ENCODE data around the gene SUPT5H. TPM values are rescaled to one million over a fixed set of nuclear protein-coding genes. Genes with fewer than 3 reads are reported as not detected.
A peak's percentile ranks its signal among the peaks of the same experiment; 100 is the strongest.

SUPT5H gene
- total RNA-seq, 1 donor from 2014 or later: 114 TPM

- no peak for DNase-seq (ENCODE audit: low read depth)
Observed at GRCh38 chr19:39496063-39496462, 50.7 kb downstream of the SUPT5H start.

DNA sequence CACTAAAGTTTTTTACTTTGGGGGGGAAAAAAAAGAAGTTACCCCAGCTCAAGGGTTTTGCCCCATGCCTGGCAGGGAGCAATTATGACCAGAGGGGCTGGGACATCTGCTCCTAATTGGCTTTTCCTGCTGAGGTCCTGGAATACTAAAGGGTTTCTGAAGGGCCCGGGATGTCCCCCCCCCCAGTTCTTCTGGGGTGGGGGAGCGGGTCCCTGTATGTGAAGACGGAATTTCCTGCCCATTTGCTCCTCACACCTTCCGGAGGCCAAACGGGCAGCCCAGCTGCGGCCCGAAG, 52.3 kb downstream of the SUPT5H start:
- no peak for DNase-seq (ENCODE audit: low read depth)

GRCh38 chr19:39497996-39498797, 52.8 kb downstream of the SUPT5H start:
- DNase-seq (ENCODE audit: low read depth): no peak

DNA sequence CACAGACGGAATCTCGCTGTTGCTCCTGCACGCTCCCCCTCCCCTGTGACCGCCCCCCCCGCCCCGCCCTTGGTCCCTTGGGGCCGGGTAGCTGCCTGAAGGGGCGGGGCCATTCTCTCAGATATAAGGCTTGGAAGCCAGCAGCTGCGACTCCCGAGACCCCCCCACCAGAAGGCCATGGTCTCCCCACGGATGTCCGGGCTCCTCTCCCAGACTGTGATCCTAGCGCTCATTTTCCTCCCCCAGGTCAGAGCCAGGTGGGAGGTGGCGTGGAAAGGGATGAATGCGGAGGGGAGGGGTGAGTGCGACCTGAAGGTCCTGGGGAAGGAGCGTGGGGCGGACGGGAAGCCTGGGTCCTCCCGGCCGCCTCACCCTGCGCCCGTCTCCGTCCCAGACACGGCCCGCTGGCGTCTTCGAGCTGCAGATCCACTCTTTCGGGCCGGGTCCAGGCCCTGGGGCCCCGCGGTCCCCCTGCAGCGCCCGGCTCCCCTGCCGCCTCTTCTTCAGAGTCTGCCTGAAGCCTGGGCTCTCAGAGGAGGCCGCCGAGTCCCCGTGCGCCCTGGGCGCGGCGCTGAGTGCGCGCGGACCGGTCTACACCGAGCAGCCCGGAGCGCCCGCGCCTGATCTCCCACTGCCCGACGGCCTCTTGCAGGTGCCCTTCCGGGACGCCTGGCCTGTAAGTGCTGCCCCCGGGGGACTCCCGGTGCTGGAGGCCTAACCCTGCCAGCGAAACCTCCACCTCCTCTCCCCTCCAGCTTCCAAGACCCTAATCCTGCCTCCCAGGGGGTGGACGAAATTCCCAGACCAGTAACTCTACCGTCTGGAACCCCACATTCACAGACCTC, 53.6 kb downstream of the SUPT5H start, which contains the start of gene DLL3:
Gene DLL3 (plus strand): TSS at position 150 of the 845 bp plus-strand sequence. CDS start 28 bp downstream, at position 178.
- DNase-seq (ENCODE audit: low read depth): no peak

- DNase-seq (ENCODE audit: low read depth): no peak
Observed at GRCh38 chr19:39499932-39500331, 54.5 kb downstream of the SUPT5H start.

- no peak for DNase-seq (ENCODE audit: low read depth)
Observed at GRCh38 chr19:39500543-39500942, 55.2 kb downstream of the SUPT5H start.

GRCh38 chr19:39501340-39501739, 56.0 kb downstream of the SUPT5H start:
- no peak for DNase-seq (ENCODE audit: low read depth)

GRCh38 chr19:39502640-39503417, 57.4 kb downstream of the SUPT5H start:
- peak; percentile 16 for DNase-seq (ENCODE audit: low read depth)

DNA sequence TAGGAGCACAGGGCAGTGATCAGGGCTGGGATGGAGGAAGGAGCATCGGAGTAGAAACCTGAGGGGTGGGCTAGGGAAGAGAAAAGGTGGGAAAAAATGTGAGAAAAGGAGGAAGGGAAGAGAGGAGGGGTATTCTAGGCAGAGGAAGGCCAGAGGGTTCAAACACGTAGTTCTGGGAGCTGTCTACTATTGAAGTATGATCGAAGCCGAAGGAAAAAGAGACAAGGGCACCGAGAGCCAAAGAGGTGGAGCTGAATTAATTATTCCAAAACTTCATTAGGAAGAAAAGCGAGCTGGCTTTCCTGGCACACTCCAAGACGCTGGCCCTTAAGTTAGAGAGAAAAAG, 61.2 kb downstream of the SUPT5H start:
- no peak for DNase-seq (ENCODE audit: low read depth)

DNA sequence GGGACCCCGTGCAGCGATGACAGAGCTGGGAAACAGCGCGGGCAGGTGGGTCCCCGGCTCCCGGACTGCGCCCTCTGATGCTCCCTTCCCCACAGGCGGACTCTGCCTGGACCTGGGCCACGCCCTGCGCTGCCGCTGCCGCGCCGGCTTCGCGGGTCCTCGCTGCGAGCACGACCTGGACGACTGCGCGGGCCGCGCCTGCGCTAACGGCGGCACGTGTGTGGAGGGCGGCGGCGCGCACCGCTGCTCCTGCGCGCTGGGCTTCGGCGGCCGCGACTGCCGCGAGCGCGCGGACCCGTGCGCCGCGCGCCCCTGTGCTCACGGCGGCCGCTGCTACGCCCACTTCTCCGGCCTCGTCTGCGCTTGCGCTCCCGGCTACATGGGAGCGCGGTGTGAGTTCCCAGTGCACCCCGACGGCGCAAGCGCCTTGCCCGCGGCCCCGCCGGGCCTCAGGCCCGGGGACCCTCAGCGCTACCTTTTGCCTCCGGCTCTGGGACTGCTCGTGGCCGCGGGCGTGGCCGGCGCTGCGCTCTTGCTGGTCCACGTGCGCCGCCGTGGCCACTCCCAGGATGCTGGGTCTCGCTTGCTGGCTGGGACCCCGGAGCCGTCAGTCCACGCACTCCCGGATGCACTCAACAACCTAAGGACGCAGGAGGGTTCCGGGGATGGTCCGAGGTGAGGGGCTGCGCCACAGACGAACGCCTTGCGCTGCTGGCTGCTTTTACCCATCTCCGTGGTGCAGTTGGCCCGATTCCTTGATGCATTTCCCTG, 61.7 kb downstream of the SUPT5H start:
- DNase-seq (ENCODE audit: low read depth): no peak

DNA sequence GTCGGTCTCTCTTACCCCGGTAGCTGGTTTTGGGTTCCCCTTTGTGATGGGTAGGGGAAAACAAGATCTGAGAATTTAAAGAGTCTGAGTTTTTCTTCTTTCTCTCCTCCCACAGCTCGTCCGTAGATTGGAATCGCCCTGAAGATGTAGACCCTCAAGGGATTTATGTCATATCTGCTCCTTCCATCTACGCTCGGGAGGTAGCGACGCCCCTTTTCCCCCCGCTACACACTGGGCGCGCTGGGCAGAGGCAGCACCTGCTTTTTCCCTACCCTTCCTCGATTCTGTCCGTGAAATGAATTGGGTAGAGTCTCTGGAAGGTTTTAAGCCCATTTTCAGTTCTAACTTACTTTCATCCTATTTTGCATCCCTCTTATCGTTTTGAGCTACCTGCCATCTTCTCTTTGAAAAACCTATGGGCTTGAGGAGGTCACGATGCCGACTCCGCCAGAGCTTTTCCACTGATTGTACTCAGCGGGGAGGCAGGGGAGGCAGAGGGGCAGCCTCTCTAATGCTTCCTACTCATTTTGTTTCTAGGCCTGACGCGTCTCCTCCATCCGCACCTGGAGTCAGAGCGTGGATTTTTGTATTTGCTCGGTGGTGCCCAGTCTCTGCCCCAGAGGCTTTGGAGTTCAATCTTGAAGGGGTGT, 62.5 kb downstream of the SUPT5H start:
- DNase-seq (ENCODE audit: low read depth): no peak

- no peak for DNase-seq (ENCODE audit: low read depth)
Observed at GRCh38 chr19:39508629-39509028, 63.2 kb downstream of the SUPT5H start.

DNA sequence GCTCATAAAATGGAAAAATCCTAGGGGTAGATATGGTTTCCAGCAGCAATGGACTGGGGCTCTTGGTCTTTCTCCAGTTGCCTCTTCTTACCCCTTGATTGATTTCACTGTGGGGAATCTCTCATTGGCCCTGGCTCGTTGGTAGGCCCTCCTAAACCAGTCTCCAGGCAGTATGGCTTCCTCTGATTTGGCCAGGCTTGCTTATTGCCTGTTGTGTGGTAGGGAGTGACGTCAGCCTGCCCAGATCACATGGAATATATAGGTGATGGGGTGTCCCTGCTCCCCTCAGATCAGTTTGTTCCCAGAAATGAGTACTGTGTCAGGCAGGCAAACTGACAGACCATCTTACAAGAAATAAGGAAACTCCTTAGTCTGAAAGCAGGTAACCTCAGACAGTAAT, 63.9 kb downstream of the SUPT5H start:
- DNase-seq (ENCODE audit: low read depth): no peak

- no peak for DNase-seq (ENCODE audit: low read depth)
Observed at GRCh38 chr19:39512988-39513387, 67.6 kb downstream of the SUPT5H start.

DNA sequence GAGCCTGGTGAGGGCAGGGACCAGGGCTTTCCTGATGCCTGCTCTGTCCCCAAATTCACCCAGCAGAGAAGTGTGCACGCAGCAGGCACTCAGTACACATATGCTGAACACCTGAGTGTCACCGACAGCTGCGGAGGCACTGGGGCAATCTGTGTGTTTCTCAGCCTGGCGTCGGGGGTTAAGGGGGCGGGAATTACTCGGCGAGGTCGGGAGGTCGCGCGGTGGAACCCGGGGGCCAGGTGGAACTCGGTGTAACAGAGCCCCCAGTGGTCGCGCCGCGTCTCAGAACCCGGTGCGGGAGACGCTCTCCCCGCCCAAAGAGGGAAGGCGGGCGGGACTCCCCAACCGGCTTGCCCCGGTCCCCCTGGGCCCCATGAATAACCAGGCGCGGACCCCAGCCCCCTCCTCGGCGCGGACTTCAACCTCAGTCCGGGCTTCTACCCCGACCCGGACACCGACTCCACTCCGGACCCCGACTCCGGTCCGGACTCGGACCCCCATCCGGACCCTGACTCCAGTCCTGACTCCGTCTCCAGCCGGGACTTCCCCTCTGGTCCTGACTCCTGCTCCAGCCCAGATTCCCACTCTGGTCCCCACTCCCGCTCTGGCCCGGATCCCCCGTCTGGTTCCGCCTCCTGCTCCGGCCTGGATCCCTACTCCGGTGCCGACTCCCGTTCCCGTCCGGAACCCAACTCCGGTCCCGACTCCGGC, 69.6 kb downstream of the SUPT5H start, which contains the start of gene SELENOV:
Gene SELENOV (plus strand): TSS at position 300 of the 711 bp plus-strand sequence. CDS start 74 bp downstream, at position 374.
- no peak for DNase-seq (ENCODE audit: low read depth)

DNA sequence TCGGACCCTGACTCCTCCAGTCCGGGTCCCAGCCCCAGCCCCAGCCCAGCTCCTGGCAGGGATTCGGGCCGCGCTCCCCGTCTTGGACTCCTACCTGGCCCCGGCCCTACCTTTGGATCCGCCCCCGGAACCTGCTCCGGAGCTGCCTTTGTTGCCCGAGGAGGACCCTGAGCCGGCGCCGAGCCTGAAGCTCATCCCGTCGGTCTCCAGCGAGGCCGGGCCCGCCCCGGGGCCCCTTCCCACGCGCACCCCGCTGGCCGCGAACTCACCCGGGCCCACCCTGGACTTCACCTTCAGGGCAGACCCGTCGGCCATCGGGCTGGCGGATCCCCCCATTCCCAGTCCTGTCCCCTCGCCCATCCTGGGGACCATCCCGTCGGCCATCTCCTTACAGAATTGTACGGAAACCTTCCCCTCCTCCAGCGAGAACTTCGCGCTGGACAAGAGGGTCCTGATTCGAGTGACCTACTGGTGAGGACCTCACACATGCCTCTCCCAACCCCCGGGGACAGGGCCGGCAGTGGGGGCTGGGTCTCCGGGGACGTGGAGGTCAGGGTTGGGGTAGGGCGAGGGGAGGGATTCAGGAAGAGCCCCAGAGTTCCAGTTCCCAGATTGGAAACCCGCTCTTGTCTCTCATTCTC, 70.3 kb downstream of the SUPT5H start:
- no peak for DNase-seq (ENCODE audit: low read depth)

DNA sequence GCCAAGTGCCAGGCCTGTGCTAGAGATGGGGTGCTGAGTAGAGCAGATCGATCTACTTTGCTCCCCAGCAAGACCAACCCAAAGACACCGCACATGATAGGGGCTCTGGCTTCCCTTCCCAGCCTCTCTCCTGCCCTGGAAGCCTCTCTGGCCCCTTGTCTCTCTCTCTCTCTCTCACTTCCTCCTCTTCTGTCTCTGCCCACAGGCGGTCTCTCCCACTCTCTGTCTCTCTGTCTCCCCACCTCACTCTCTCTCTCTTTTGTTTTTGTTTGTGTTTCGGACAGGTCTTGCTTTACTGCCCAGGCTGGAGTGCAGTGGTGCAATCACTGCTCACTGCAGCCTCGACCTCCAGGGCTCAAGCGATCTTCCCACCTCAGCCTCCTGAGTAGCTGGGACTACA, 70.9 kb downstream of the SUPT5H start:
- DNase-seq (ENCODE audit: low read depth): no peak

- DNase-seq (ENCODE audit: low read depth): no peak
Observed at GRCh38 chr19:39517432-39517831, 72.0 kb downstream of the SUPT5H start.

- no peak for DNase-seq (ENCODE audit: low read depth)
Observed at GRCh38 chr19:39518458-39518857, 73.1 kb downstream of the SUPT5H start.

DNA sequence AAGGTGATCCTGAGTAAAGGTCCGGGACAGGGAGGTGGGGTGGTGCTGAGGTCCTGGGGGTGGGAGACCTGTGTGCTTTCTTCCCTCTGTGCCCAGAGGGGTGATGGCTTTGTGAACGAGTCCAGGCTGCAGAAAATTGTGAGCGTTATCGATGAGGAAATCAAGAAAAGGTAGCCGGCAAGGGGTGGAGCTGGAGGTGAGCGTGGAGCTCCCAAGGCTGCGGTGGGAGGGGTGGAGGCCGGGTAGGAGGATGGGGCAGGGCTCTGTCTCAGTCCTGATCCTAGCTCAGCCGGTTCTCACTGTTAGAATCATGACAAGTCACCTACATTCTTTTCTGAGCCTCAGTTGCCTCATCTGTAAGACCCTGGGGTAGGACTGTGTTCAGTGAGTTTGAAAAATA, 73.6 kb downstream of the SUPT5H start:
- no peak for DNase-seq (ENCODE audit: low read depth)

Measured in renal cortical epithelial cell (primary cell).